SU-DHL-6 (cell line): ENCODE data around the gene KCNE4.

Experiments used
- H2AFZ ChIP-seq: fragments of 200-600 bp; sonication (generic); 2 replicates; pipeline ENCODE4 v1.6.1; 2014; ENCODE audit warnings: low read depth, mild to moderate bottlenecking, moderate library complexity, mixed read lengths, antibody characterized with exemption, low read length; ENCODE audit not compliant: severe bottlenecking
- H3F3A ChIP-seq: fragments of 200-600 bp; shearing (Covaris generic); 2 replicates; pipeline ENCODE4 v1.6.0; 2016; ENCODE audit warnings: antibody characterized with exemption, mild to moderate bottlenecking; ENCODE audit not compliant: insufficient read depth
- H3K27ac ChIP-seq: fragments of 200-600 bp; sonication (generic); 2 replicates; pipeline ENCODE4 v1.5.1; 2016; ENCODE audit warnings: low read depth, mild to moderate bottlenecking, low read length, moderate library complexity, mixed read lengths
- H3K27me3 ChIP-seq: fragments of 200-600 bp; sonication (generic), shearing (Covaris generic); 2 replicates; pipeline ENCODE4 v1.6.0; 2014; ENCODE audit warnings: mild to moderate bottlenecking, low read length
- H3K36me3 ChIP-seq: fragments of 200-600 bp; sonication (generic); 2 replicates; pipeline ENCODE4 v1.6.1; 2014; ENCODE audit warnings: mild to moderate bottlenecking, low read length, mixed read lengths
- H3K4me2 ChIP-seq: fragments of 300-600, 200-600 bp; shearing (Covaris generic), sonication (generic); 2 replicates; pipeline ENCODE4 v1.6.0; 2014; ENCODE audit warnings: low read length, low read depth, mild to moderate bottlenecking; ENCODE audit not compliant: poor library complexity, severe bottlenecking
- H3K4me3 ChIP-seq: fragments of 200-600 bp; sonication (generic); 2 replicates; pipeline ENCODE4 v1.5.1; 2014; ENCODE audit warnings: antibody characterized with exemption, low read length, mild to moderate bottlenecking, mixed read lengths; ENCODE audit not compliant: insufficient read depth, poor library complexity, severe bottlenecking
- H3K79me2 ChIP-seq: fragments of 200-600 bp; sonication (generic); 2 replicates; pipeline ENCODE4 v1.6.1; 2014; ENCODE audit warnings: mild to moderate bottlenecking, low read length, moderate library complexity; ENCODE audit not compliant: insufficient read depth
- H3K9ac ChIP-seq: fragments of 200-600 bp; sonication (generic); 2 replicates; pipeline ENCODE4 v1.7.0; 2014; ENCODE audit warnings: mild to moderate bottlenecking, low read length
- H3K9me2 ChIP-seq: fragments of 200-600 bp; sonication (generic); replicated peaks from 2 replicates; pipeline ENCODE4 v1.6.1; 2014; ENCODE audit warnings: low read length; ENCODE audit not compliant: insufficient read depth
- H3K9me3 ChIP-seq: fragments of 200-600 bp; sonication (generic); 2 replicates; pipeline ENCODE4 v1.6.1; 2014; ENCODE audit warnings: low read length, mixed read lengths; ENCODE audit not compliant: insufficient read depth
- H4K20me1 ChIP-seq: fragments of 200-600 bp; sonication (generic); 2 replicates; pipeline ENCODE4 v1.6.1; 2014; ENCODE audit warnings: low read depth, mild to moderate bottlenecking, antibody characterized with exemption, low read length, moderate library complexity, mixed read lengths
- EZH2phosphoT487 ChIP-seq: fragments of 200-600 bp; sonication (generic), shearing (Covaris generic); conservative IDR thresholded peaks from 2 replicates; pipeline ENCODE4 v1.6.1; 2018; ENCODE audit warnings: mild to moderate bottlenecking, antibody characterized with exemption, low read length, moderate library complexity, mixed read lengths
- TF ChIP-seq, protein P1 (sequence below): fragments of 200-600 bp; sonication (generic); IDR thresholded peaks from one replicate; pipeline ENCODE4 v1.5.1; 2017; ENCODE audit warnings: antibody characterized with exemption, mild to moderate bottlenecking, low read length, moderate library complexity; ENCODE audit not compliant: insufficient read depth, poor library complexity, severe bottlenecking

KCNE4 gene

GRCh38 chr2:223041527-223042109 lies 10.4 kb upstream of the KCNE4 start:
- Histone ChIP-seq H3K36me3 (no peaks in the 10 kb centered on the region), H3K9ac (no peak overlapping the region), H3F3A (no peaks in the 10 kb centered on the region), H3K9me3 (no peaks in the 10 kb centered on the region), H2AFZ (no peak overlapping the region), H3K9me2 (no peaks in the 10 kb centered on the region), H4K20me1 (no peaks in the 10 kb centered on the region), H3K27ac (no peak overlapping the region), H3K27me3 (no peaks in the 10 kb centered on the region), H3K79me2 (no peaks in the 10 kb centered on the region), H3K4me3 (no peak overlapping the region), H3K4me2 (no peak overlapping the region)
- TF ChIP-seq EZH2phosphoT487: no peak
- TF ChIP-seq, protein P1, sequence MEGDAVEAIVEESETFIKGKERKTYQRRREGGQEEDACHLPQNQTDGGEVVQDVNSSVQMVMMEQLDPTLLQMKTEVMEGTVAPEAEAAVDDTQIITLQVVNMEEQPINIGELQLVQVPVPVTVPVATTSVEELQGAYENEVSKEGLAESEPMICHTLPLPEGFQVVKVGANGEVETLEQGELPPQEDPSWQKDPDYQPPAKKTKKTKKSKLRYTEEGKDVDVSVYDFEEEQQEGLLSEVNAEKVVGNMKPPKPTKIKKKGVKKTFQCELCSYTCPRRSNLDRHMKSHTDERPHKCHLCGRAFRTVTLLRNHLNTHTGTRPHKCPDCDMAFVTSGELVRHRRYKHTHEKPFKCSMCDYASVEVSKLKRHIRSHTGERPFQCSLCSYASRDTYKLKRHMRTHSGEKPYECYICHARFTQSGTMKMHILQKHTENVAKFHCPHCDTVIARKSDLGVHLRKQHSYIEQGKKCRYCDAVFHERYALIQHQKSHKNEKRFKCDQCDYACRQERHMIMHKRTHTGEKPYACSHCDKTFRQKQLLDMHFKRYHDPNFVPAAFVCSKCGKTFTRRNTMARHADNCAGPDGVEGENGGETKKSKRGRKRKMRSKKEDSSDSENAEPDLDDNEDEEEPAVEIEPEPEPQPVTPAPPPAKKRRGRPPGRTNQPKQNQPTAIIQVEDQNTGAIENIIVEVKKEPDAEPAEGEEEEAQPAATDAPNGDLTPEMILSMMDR: no peak

DNA sequence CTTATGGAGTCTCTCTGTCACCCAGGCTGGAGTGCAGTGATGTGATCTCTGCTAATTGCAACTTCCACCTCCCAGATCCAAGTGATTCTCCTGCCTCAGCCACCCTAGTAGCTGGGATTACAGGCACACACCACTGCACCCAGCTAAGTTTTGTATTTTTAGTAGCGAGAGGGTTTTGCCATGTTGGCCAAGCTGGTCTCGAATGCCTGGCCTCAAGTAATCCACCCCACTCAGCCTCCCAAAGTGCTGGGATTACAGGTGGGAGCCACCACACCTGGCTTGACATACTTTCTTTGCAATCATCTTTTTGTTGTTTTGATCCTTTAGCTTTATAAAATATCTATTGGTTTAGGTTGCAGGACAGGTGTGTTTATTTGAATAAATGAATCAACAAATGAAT lies 9.7 kb upstream of the KCNE4 start:
- H3K9me3 ChIP-seq: no peaks in the 10 kb centered on the region
- H3K27ac ChIP-seq: no peak overlapping the region
- no peaks in the 10 kb centered on the region for H4K20me1 ChIP-seq
- H2AFZ ChIP-seq: no peak overlapping the region
- no peak overlapping the region for H3K4me3 ChIP-seq
- H3K9me2 ChIP-seq: no peaks in the 10 kb centered on the region
- no peaks in the 10 kb centered on the region for H3K27me3 ChIP-seq
- TF ChIP-seq EZH2phosphoT487: no peak
- TF ChIP-seq, protein P1: no peak
- no peak overlapping the region for H3K4me2 ChIP-seq
- no peaks in the 10 kb centered on the region for H3K79me2 ChIP-seq
- H3F3A ChIP-seq: no peaks in the 10 kb centered on the region
- H3K36me3 ChIP-seq: no peaks in the 10 kb centered on the region
- no peak overlapping the region for H3K9ac ChIP-seq

GRCh38 chr2:223042704-223043118 lies 9.3 kb upstream of the KCNE4 start:
- Histone ChIP-seq H3K79me2 (no peaks in the 10 kb centered on the region), H2AFZ (no peak overlapping the region), H3K4me2 (no peak overlapping the region), H3K36me3 (no peaks in the 10 kb centered on the region), H3K9me3 (no peaks in the 10 kb centered on the region), H3K27me3 (no peaks in the 10 kb centered on the region), H3K9ac (no peak overlapping the region), H3K4me3 (no peak overlapping the region), H3K27ac (no peak overlapping the region), H4K20me1 (no peaks in the 10 kb centered on the region), H3F3A (no peaks in the 10 kb centered on the region), H3K9me2 (no peaks in the 10 kb centered on the region)
- TF ChIP-seq, protein P1: no peak
- no peak for TF ChIP-seq EZH2phosphoT487
